Anterior cingulate cortex (tissue), 58 donors: ENCODE measurements around the gene TGM2.

Experiments
- DNase-seq, 58 donors: peaks; one replicate each; lab custom pipeline; 2025; lab: John Stamatoyannopoulos, UW

TGM2 gene

GRCh38 chr20:38147163-38147562, 17.9 kb downstream of the TGM2 start:
- DNase-seq, result no peak

GRCh38 chr20:38146628-38147027, 18.4 kb downstream of the TGM2 start:
- no peak for DNase-seq

- DNase-seq, result no peak
These were observed 18.9 kb downstream of the TGM2 start for GRCh38 chr20:38146156-38146555.

GRCh38 chr20:38145729-38146075, 19.4 kb downstream of the TGM2 start:
- no peak for DNase-seq

- no peak for DNase-seq
These were observed 19.9 kb downstream of the TGM2 start for GRCh38 chr20:38144974-38145728.

GRCh38 chr20:38144598-38144973, 20.5 kb downstream of the TGM2 start:
- no peak for DNase-seq

- DNase-seq, result peak in 13 of 58 donors; percentile 11 to 53 (median 19)
These were observed 21.2 kb downstream of the TGM2 start for GRCh38 chr20:38143646-38144554.

- DNase-seq, result peak in 10 of 58 donors; percentile 7 to 30 (median 12)
These were observed 21.8 kb downstream of the TGM2 start for GRCh38 chr20:38143238-38143645.

- DNase-seq, result no peak
These were observed 23.1 kb downstream of the TGM2 start for GRCh38 chr20:38141889-38142494.

GRCh38 chr20:38141204-38141888, 23.7 kb downstream of the TGM2 start:
- peak in 3 of 58 donors; percentile 4 to 13 (median 10) for DNase-seq

- no peak for DNase-seq
These were observed 24.9 kb downstream of the TGM2 start for GRCh38 chr20:38139977-38140753.

GRCh38 chr20:38139156-38139912, 25.7 kb downstream of the TGM2 start:
- no peak for DNase-seq

- DNase-seq, result no peak
These were observed 26.8 kb downstream of the TGM2 start for GRCh38 chr20:38138086-38138778.

- no peak for DNase-seq
These were observed 27.5 kb downstream of the TGM2 start for GRCh38 chr20:38137441-38138037.

- no peak for DNase-seq
These were observed 28.4 kb downstream of the TGM2 start for GRCh38 chr20:38136421-38137245.

GRCh38 chr20:38135651-38136420, 29.2 kb downstream of the TGM2 start:
- no peak for DNase-seq
